Neutrophil (primary cell): Measurements from ENCODE around the gene LIFR.

ENCODE experiments used
- H3K27ac ChIP-seq: fragments of 200-600 bp; sonication (generic); 2 replicates; pipeline ENCODE4 v1.5.1; 2016; ENCODE audit warnings: mild to moderate bottlenecking, moderate library complexity
- H3K27me3 ChIP-seq: fragments of 200-600 bp; sonication (generic); 2 replicates; pipeline ENCODE4 v1.6.0; 2016; ENCODE audit warnings: mild to moderate bottlenecking
- H3K36me3 ChIP-seq: fragments of 200-600 bp; sonication (generic); 2 replicates; pipeline ENCODE4 v1.5.1; 2017
- H3K4me1 ChIP-seq, 2 experiments: fragments of 200-600 bp in 1 of 2; sonication (generic) in 1 of 2; 1 replicate in 1 of 2; 2 replicates in 1 of 2; pipeline versions ENCODE4 v1.5.1 to v1.6.1; 2013 to 2016; ENCODE audit warnings: low read depth in 1 of 2, low read length in 1 of 2, mild to moderate bottlenecking in 1 of 2, moderate library complexity in 1 of 2; ENCODE audit not compliant: control insufficient read depth in 1 of 2, insufficient read depth in 1 of 2
- H3K4me3 ChIP-seq, 2 experiments: fragments of 200-600 bp in 1 of 2; sonication (generic) in 1 of 2; 1 replicate in 1 of 2; 2 replicates in 1 of 2; pipeline ENCODE4 v1.5.1; 2013 to 2016; ENCODE audit warnings: low read depth in 1 of 2, low read length in 1 of 2, mild to moderate bottlenecking in 1 of 2, moderate library complexity in 1 of 2
- H3K9me3 ChIP-seq: fragments of 200-600 bp; sonication (generic); 2 replicates; pipeline ENCODE4 v1.5.1; 2016
- CTCF ChIP-seq: fragments of 200-600 bp; sonication (generic); IDR thresholded peaks from 2 replicates; pipeline ENCODE4 v1.5.1; 2016; ENCODE audit warnings: antibody characterized with exemption

The LIFR gene

GRCh38 chr5:38554861-38555260, 1.6 kb downstream of the LIFR start:
- peaks cover 0 to 6% of the 10 kb centered on the region in 2 experiments for H3K4me1 ChIP-seq
- H3K27ac ChIP-seq, result no peak overlapping the region
- peaks cover 98% of the 10 kb centered on the region for H3K27me3 ChIP-seq
- no peak for TF ChIP-seq CTCF
- no peaks in the 10 kb centered on the region for H3K36me3 ChIP-seq
- H3K4me3 ChIP-seq, result no peak overlapping the region
- H3K9me3 ChIP-seq, result no peaks in the 10 kb centered on the region

GRCh38 chr5:38554403-38554802, 2.0 kb downstream of the LIFR start:
- no peak for TF ChIP-seq CTCF
- Histone ChIP-seq H3K36me3 (no peaks in the 10 kb centered on the region), H3K27ac (no peak overlapping the region), H3K27me3 (peaks cover 98% of the 10 kb centered on the region), H3K4me3 (no peak overlapping the region), H3K9me3 (no peaks in the 10 kb centered on the region), H3K4me1 (peaks cover 0 to 6% of the 10 kb centered on the region in 2 experiments)

GRCh38 chr5:38553001-38553521, 3.4 kb downstream of the LIFR start:
- H3K36me3 ChIP-seq, result no peaks in the 10 kb centered on the region
- TF ChIP-seq CTCF, result no peak
- H3K27me3 ChIP-seq, result peaks cover 91% of the 10 kb centered on the region
- H3K9me3 ChIP-seq, result no peaks in the 10 kb centered on the region
- no peak overlapping the region for H3K27ac ChIP-seq
- H3K4me3 ChIP-seq, result no peak overlapping the region
- peaks cover 0 to 6% of the 10 kb centered on the region in 2 experiments for H3K4me1 ChIP-seq

GRCh38 chr5:38551030-38552017, 5.1 kb downstream of the LIFR start:
- Histone ChIP-seq H3K36me3 (no peaks in the 10 kb centered on the region), H3K9me3 (no peaks in the 10 kb centered on the region), H3K4me1 (no peaks in the 10 kb centered on the region), H3K27ac (no peak overlapping the region), H3K27me3 (peaks cover 73% of the 10 kb centered on the region), H3K4me3 (no peak overlapping the region)
- no peak for TF ChIP-seq CTCF

GRCh38 chr5:38548064-38548759, 8.2 kb downstream of the LIFR start:
- no peaks in the 10 kb centered on the region for H3K36me3 ChIP-seq

More at GRCh38 chr5:38548064-38548759, 8.2 kb downstream of the LIFR start:
- no peak for TF ChIP-seq CTCF
- no peak overlapping the region for H3K4me3 ChIP-seq
- peaks cover 42% of the 10 kb centered on the region for H3K27me3 ChIP-seq
- H3K27ac ChIP-seq, result no peak overlapping the region
- H3K4me1 ChIP-seq, result no peaks in the 10 kb centered on the region
- H3K9me3 ChIP-seq, result no peaks in the 10 kb centered on the region
